Lower leg skin (tissue), 4 donors: ENCODE results near the gene LYAR. TPM values are rescaled to one million over a fixed set of nuclear protein-coding genes. Genes with fewer than 3 reads are reported as not detected.
A peak's percentile ranks its signal among the peaks of the same experiment; 100 is the strongest.
"Not testable (repeated sequence)": the region's sequence is repeated elsewhere in the genome, so short reads cannot be mapped to it uniquely, and the experiment has no call there.

ENCODE experiments used
- DNase-seq, 2 donors: peaks; one replicate each; pipeline ENCODE4 v3.0.0-alpha.2; 2019; ENCODE audit warnings: low spot score in 2 of 2
- H3K4me3 ChIP-seq: fragments of 200-600 bp; sonication (generic); 2 replicates; pipeline ENCODE4 v1.5.1; 2017; ENCODE audit warnings: mild to moderate bottlenecking, low read depth; ENCODE audit not compliant: poor library complexity, severe bottlenecking
- CTCF ChIP-seq, 3 donors: fragments of 450-650 bp; IDR thresholded peaks; one replicate each; pipeline ENCODE4 v1.5.1; 2016; ENCODE audit warnings: antibody characterized with exemption in 3 of 3, mild to moderate bottlenecking in 3 of 3, moderate library complexity in 2 of 3
- POLR2A ChIP-seq, 2 donors: fragments of 450-650 bp; IDR thresholded peaks; one replicate each; pipeline ENCODE4 v1.6.1; 2016 to 2017; ENCODE audit warnings: antibody characterized with exemption in 2 of 2, mild to moderate bottlenecking in 1 of 2, moderate library complexity in 1 of 2
- WGBS, 2 donors: methylation state at CpG; one replicate each; pipeline ENCODE4 v1.1.5; 2018; 5-methylcytosine and 5-hydroxymethylcytosine counted together
- intact Hi-C: fragments of 100-400 bp; cut with DNase I; formaldehyde crosslinking; loops from one replicate; pipeline ENCODE4 v1.15.0; 2023; ENCODE audit warnings: low total_unique reads
- total RNA-seq, 4 donors: library from RNA; depleted of rRNA; stranded (reverse); fragments of >200 nt; gene quantifications; one replicate each; pipeline ENCODE4 v1.1.0, GENCODE V29; 2016

The LYAR gene
- total RNA-seq, 4 donors from 2014 or later = 5.9 to 13.2 (median 10.0) TPM

- no peak for TF ChIP-seq POLR2A (IDR thresholded peaks at IDR 0.05)
- H3K4me3 ChIP-seq = no peak overlapping the region
- 67 to 69% methylated on average over 9 to 10 of the region's 10 CpGs for WGBS, 2 donors
- intact Hi-C loops = loop anchor here (5.0 kb wide), 1 partner anchor 81 kb away; no protein-coding TSS in a partner anchor
- DNase-seq = no peak
Observed at GRCh38 chr4:4256799-4257198, 33.2 kb downstream of the LYAR start.

- TF ChIP-seq CTCF (IDR thresholded peaks at IDR 0.05) = no peak
- TF ChIP-seq POLR2A (IDR thresholded peaks at IDR 0.05) = no peak
- intact Hi-C loops = loop anchor here (5.0 kb wide), 1 partner anchor 83 kb away; no protein-coding TSS in a partner anchor
- DNase-seq = no peak
- no peak overlapping the region for H3K4me3 ChIP-seq
- 70 to 74% methylated on average over 6 of the region's 6 CpGs for WGBS, 2 donors
Observed at GRCh38 chr4:4254666-4255065, 35.3 kb downstream of the LYAR start.

GRCh38 chr4:4254199-4254598 lies 35.8 kb downstream of the LYAR start:
- TF ChIP-seq POLR2A (IDR thresholded peaks at IDR 0.05) = no peak
- TF ChIP-seq CTCF (IDR thresholded peaks at IDR 0.05) = no peak
- no peak for DNase-seq
- H3K4me3 ChIP-seq = no peak overlapping the region
- intact Hi-C loops = no loop called here
- WGBS, 2 donors = 81 to 85% methylated on average over 11 of the region's 11 CpGs

- DNase-seq = no peak
- no peak overlapping the region for H3K4me3 ChIP-seq
- TF ChIP-seq POLR2A (IDR thresholded peaks at IDR 0.05) (no peak), CTCF (IDR thresholded peaks at IDR 0.05) (no peak)
- intact Hi-C loops = no loop called here
- WGBS, 2 donors = 82 to 83% methylated on average over 8 of the region's 8 CpGs
Observed at GRCh38 chr4:4249866-4250265, 40.1 kb downstream of the LYAR start.

- WGBS, 2 donors = 87 to 92% methylated on average over 15 of the region's 15 CpGs
- DNase-seq, H3K4me3 ChIP-seq, intact Hi-C loops: not testable (repeated sequence)
Observed at GRCh38 chr4:4249342-4249741, 40.6 kb downstream of the LYAR start.

- intact Hi-C loops = no loop called here
Observed at GRCh38 chr4:4248885-4249203, 41.1 kb downstream of the LYAR start.

More at GRCh38 chr4:4248885-4249203, 41.1 kb downstream of the LYAR start:
- TF ChIP-seq CTCF (IDR thresholded peaks at IDR 0.05) (no peak), POLR2A (IDR thresholded peaks at IDR 0.05) (no peak)
- WGBS, 2 donors = 14 to 19% methylated on average over 10 of the region's 10 CpGs
- no peak for DNase-seq
- H3K4me3 ChIP-seq = peak overlapping the region; percentile 79
